T-cell (primary cell): Measurements from ENCODE around the gene MACROH2A1. TPM values are rescaled to one million over a fixed set of nuclear protein-coding genes. Genes with fewer than 3 reads are reported as not detected.

Experiments
- ATAC-seq, 4 experiments: fragments of 200-7000 bp in 3 of 4; fragments of 150-1000 bp in 1 of 4; cut with Tn5 transposase; replicated peaks in 1 of 4; 1 replicate in 3 of 4; 2 replicates in 1 of 4; pipeline ENCODE4 v1.10.0; 2021; ENCODE audit warnings: moderate library complexity in 3 of 4, mild to moderate bottlenecking in 2 of 4, moderate number of reproducible peaks in 1 of 4
- CTCF ChIA-PET, 2 donors: fragments of 300-600 bp; sonication (Branson Sonifier 250); formaldehyde crosslinking; loops; one replicate each; lab custom pipeline; 2022; ENCODE audit warnings: antibody characterized with exemption in 2 of 2; lab: Charles Lee
- POLR2A ChIA-PET, 2 donors: fragments of 300-600 bp; sonication (Branson Sonifier 250); formaldehyde crosslinking; loops; one replicate each; lab custom pipeline; 2022; ENCODE audit warnings: antibody characterized with exemption in 2 of 2; lab: Charles Lee
- DNase-seq, 35 experiments: peaks; one replicate each; pipeline versions ENCODE4 v3.0.0 to v3.0.0-alpha.2; 2013 to 2023
- H3K27ac ChIP-seq: one replicate; pipeline ENCODE4 v1.5.1; 2013; ENCODE audit warnings: low read length
- H3K27me3 ChIP-seq, 2 experiments: replicated peaks in 1 of 2; 1 replicate in 1 of 2; 2 replicates in 1 of 2; pipeline versions ENCODE4 v1.6.1 to v1.7.0; 2013; ENCODE audit warnings: low read length in 1 of 2, mixed read lengths in 1 of 2; ENCODE audit not compliant: control insufficient read depth in 2 of 2, insufficient read depth in 2 of 2; ENCODE audit errors: extremely low read depth in 1 of 2
- H3K36me3 ChIP-seq, 2 donors: 1 replicate in 1 of 2; 2 replicates in 1 of 2; pipeline versions ENCODE4 v1.6.1 to v1.7.0; 2013; ENCODE audit warnings: low read length in 1 of 2; ENCODE audit not compliant: control insufficient read depth in 2 of 2, insufficient read depth in 1 of 2; ENCODE audit errors: extremely low read depth in 1 of 2
- H3K4me1 ChIP-seq, 2 experiments: 1 replicate in 1 of 2; 2 replicates in 1 of 2; pipeline versions ENCODE4 v1.6.1 to v1.7.0; 2013; ENCODE audit warnings: low read length in 2 of 2, mixed read lengths in 1 of 2; ENCODE audit not compliant: insufficient read depth in 2 of 2, control insufficient read depth in 1 of 2; ENCODE audit errors: extremely low read depth in 1 of 2
- H3K4me3 ChIP-seq, 2 donors: 1 replicate in 1 of 2; 2 replicates in 1 of 2; pipeline versions ENCODE4 v1.5.1 to v1.7.0; 2013; ENCODE audit warnings: mild to moderate bottlenecking in 2 of 2, low read length in 1 of 2, moderate library complexity in 1 of 2; ENCODE audit not compliant: control insufficient read depth in 1 of 2; ENCODE audit errors: extremely low read depth in 1 of 2
- H3K9me3 ChIP-seq: 2 replicates; pipeline ENCODE4 v1.7.0; 2013
- H3K27ac Mint-ChIP-seq, 2 donors: one replicate each; pipeline ENCODE4 v1.8.0; 2020 to 2021; ENCODE audit warnings: mild to moderate bottlenecking in 2 of 2, mixed read lengths in 2 of 2
- H3K27me3 Mint-ChIP-seq, 2 donors: one replicate each; pipeline ENCODE4 v1.8.0; 2021 to 2022; ENCODE audit warnings: mixed read lengths in 2 of 2
- H3K36me3 Mint-ChIP-seq: one replicate; pipeline ENCODE4 v1.8.0; 2021; ENCODE audit warnings: mixed read lengths
- H3K4me1 Mint-ChIP-seq, 3 donors: one replicate each; pipeline ENCODE4 v1.8.0; 2020 to 2022; ENCODE audit warnings: mixed read lengths in 3 of 3, mild to moderate bottlenecking in 1 of 3
- H3K4me3 Mint-ChIP-seq, 3 donors: one replicate each; pipeline ENCODE4 v1.8.0; 2020 to 2022; ENCODE audit warnings: mild to moderate bottlenecking in 3 of 3, mixed read lengths in 3 of 3, moderate library complexity in 3 of 3
- H3K9me3 Mint-ChIP-seq, 3 donors: one replicate each; pipeline ENCODE4 v1.8.0; 2020 to 2022; ENCODE audit warnings: mixed read lengths in 3 of 3
- WGBS: methylation state at CpG from one replicate; pipeline ENCODE4 v1.1.5; 2013; ENCODE audit warnings: missing lambda C conversion rate; ENCODE audit not compliant: insufficient coverage; 5-methylcytosine and 5-hydroxymethylcytosine counted together
- total RNA-seq, 35 experiments: library from RNA in 6 of 35; stranded (reverse) in 6 of 35; fragments of 120-200 nt in 1 of 35; gene quantifications; one replicate each; pipeline versions ENCODE4 v1.2.1 to v1.2.4 and lab custom pipeline; 2013 to 2026

MACROH2A1 gene
- total RNA-seq, 5 donors from 2014 or later (not counting 1 experiment from before 2014, with no cell fraction given) = 111 to 136 (median 133) TPM

GRCh38 chr5:135436951-135437418 is 38.0 kb upstream of the MACROH2A1 start:
- CTCF ChIA-PET = no interaction called here
- no peak overlapping the region for H3K4me3 Mint-ChIP-seq
- no peak for DNase-seq

GRCh38 chr5:135435467-135436330 is 36.7 kb upstream of the MACROH2A1 start:
- Histone ChIP-seq H3K9me3 (no peaks in the 10 kb centered on the region), H3K27ac (no peak overlapping the region), H3K4me3 (no peak overlapping the region), H3K27me3 (peaks cover 0 to 38% of the 10 kb centered on the region in 2 experiments), H3K36me3 (no peaks in the 10 kb centered on the region), H3K4me1 (no peaks in the 10 kb centered on the region)
- H3K4me1 Mint-ChIP-seq = no peaks in the 10 kb centered on the region
- H3K27me3 Mint-ChIP-seq = peaks cover 9 to 23% of the 10 kb centered on the region in 2 donors
- no peaks in the 10 kb centered on the region for H3K9me3 Mint-ChIP-seq
- WGBS = 67% methylated on average over 5 of the region's 9 CpGs
- H3K27ac Mint-ChIP-seq = no peak overlapping the region
- no peaks in the 10 kb centered on the region for H3K36me3 Mint-ChIP-seq
- H3K4me3 Mint-ChIP-seq = no peak overlapping the region
- DNase-seq = no peak
- CTCF ChIA-PET = interaction anchor here in 1 of 2 donors (1.3 kb wide), 1 partner anchor 10 kb away, joined by 4 read pairs; no protein-coding TSS in a partner anchor
- ATAC-seq = no peak
- POLR2A ChIA-PET = interaction anchor here in 1 of 2 donors (0.6 kb wide), 1 partner anchor 1696 kb away, joined by 3 read pairs; no protein-coding TSS in a partner anchor

More at GRCh38 chr5:135436951-135437418, 38.0 kb upstream of the MACROH2A1 start:
- Mint-ChIP-seq H3K9me3 (no peaks in the 10 kb centered on the region), H3K36me3 (no peaks in the 10 kb centered on the region), H3K4me1 (no peaks in the 10 kb centered on the region), H3K27me3 (peaks cover 9 to 23% of the 10 kb centered on the region in 2 donors), H3K27ac (no peak overlapping the region)
- ATAC-seq = no peak
- Histone ChIP-seq H3K4me1 (no peaks in the 10 kb centered on the region), H3K4me3 (no peak overlapping the region), H3K27ac (no peak overlapping the region), H3K9me3 (no peaks in the 10 kb centered on the region), H3K27me3 (peaks cover 0 to 34% of the 10 kb centered on the region in 2 experiments), H3K36me3 (no peaks in the 10 kb centered on the region)
- WGBS = 60% methylated on average over 6 of the region's 7 CpGs
- POLR2A ChIA-PET = no interaction called here

DNA sequence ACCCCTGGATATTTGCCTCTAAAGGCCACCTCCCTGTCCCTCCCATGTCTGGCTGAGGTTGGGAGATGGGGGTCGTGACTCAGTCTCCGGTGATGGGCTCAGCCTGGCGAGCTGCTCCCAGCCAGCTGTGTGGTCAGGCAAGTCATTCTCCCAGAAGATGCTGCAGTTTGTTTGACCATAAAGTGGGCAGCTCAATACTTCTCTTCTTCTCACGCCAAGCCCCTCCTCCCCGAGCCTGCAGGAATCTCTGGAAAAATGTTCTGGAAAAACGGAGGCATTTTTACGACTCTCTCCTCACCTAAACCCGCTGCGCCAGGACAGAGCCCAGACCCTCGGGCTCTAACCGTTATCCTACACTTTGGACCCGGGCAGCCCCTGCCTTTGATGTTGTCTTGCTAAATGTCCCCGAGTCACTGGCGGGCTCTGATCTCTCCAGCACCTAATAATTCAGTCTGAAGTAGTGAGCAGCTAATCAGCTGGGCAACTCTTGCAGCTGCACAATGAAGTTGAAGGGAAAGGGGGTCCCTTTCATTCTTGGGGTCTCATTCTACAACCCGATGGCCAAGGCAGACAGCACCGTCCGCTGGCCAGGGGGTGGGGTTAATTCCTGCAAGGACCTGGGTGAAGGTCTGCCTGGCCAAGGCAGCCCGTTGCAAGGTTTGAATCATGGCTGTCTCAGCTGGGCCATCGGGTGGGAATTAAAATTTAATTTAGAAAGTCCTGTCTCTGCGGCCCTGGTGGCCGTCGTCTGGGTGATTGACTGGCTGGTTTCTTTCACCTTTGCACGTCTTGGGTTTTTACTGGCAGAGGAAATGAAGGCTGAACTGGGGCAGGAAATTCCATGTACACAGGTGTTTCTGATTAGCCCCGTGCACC is 35.8 kb upstream of the MACROH2A1 start:
- peaks cover 9 to 23% of the 10 kb centered on the region in 2 donors for H3K27me3 Mint-ChIP-seq
- Histone ChIP-seq H3K4me3 (no peak overlapping the region), H3K27me3 (peaks cover 0 to 37% of the 10 kb centered on the region in 2 experiments), H3K9me3 (no peaks in the 10 kb centered on the region), H3K27ac (no peak overlapping the region), H3K4me1 (no peaks in the 10 kb centered on the region), H3K36me3 (no peaks in the 10 kb centered on the region)
- ATAC-seq (no peak), DNase-seq (no peak)
- no peak overlapping the region for H3K4me3 Mint-ChIP-seq
- POLR2A ChIA-PET = no interaction called here
- no peak overlapping the region for H3K27ac Mint-ChIP-seq
- CTCF ChIA-PET = interaction anchor here in 1 of 2 donors (1.3 kb wide), 1 partner anchor 9 kb away, joined by 4 read pairs; no protein-coding TSS in a partner anchor
- 59% methylated on average over 17 of the region's 24 CpGs for WGBS
- no peaks in the 10 kb centered on the region for H3K9me3 Mint-ChIP-seq
- no peaks in the 10 kb centered on the region for H3K4me1 Mint-ChIP-seq
- H3K36me3 Mint-ChIP-seq = no peaks in the 10 kb centered on the region

GRCh38 chr5:135433681-135434426 is 34.8 kb upstream of the MACROH2A1 start:
- no peak overlapping the region for H3K4me3 Mint-ChIP-seq
- 75% methylated on average over 8 of the region's 12 CpGs for WGBS
- H3K36me3 ChIP-seq = no peaks in the 10 kb centered on the region
- H3K9me3 ChIP-seq = no peaks in the 10 kb centered on the region
- ChIA-PET POLR2A (no interaction called here), CTCF (interaction anchor here in 1 of 2 donors (1.0 kb wide), 1 partner anchor 23 kb away, joined by 3 read pairs; no protein-coding TSS in a partner anchor)
- H3K4me3 ChIP-seq = no peak overlapping the region
- no peaks in the 10 kb centered on the region for H3K4me1 ChIP-seq
- ATAC-seq (no peak), DNase-seq (no peak)
- no peaks in the 10 kb centered on the region for H3K4me1 Mint-ChIP-seq
- H3K27me3 ChIP-seq = peaks cover 0 to 31% of the 10 kb centered on the region in 2 experiments
- H3K9me3 Mint-ChIP-seq = peaks cover 0 to 7% (median 0%) of the 10 kb centered on the region in 3 donors
- no peaks in the 10 kb centered on the region for H3K36me3 Mint-ChIP-seq
- peaks cover 9 to 28% of the 10 kb centered on the region in 2 donors for H3K27me3 Mint-ChIP-seq
- H3K27ac Mint-ChIP-seq = no peak overlapping the region
- no peak overlapping the region for H3K27ac ChIP-seq

- WGBS = 87% methylated on average over 2 of the region's 4 CpGs
These were observed 33.1 kb upstream of the MACROH2A1 start for GRCh38 chr5:135432113-135432512.

More at GRCh38 chr5:135432113-135432512, 33.1 kb upstream of the MACROH2A1 start:
- Mint-ChIP-seq H3K27me3 (peaks cover 9 to 32% of the 10 kb centered on the region in 2 donors), H3K9me3 (peaks cover 0 to 12% (median 6%) of the 10 kb centered on the region in 3 donors), H3K4me3 (no peak overlapping the region), H3K36me3 (no peaks in the 10 kb centered on the region), H3K4me1 (no peaks in the 10 kb centered on the region), H3K27ac (no peak overlapping the region)
- DNase-seq = no peak
- no peak overlapping the region for H3K4me3 ChIP-seq
- no peaks in the 10 kb centered on the region for H3K36me3 ChIP-seq
- H3K4me1 ChIP-seq = no peaks in the 10 kb centered on the region
- peaks cover 0 to 30% of the 10 kb centered on the region in 2 experiments for H3K27me3 ChIP-seq
- ChIA-PET POLR2A (no interaction called here), CTCF (no interaction called here)
- no peak overlapping the region for H3K27ac ChIP-seq
- ATAC-seq = no peak
- no peaks in the 10 kb centered on the region for H3K9me3 ChIP-seq
